Suppressor macrophage (primary cell): ENCODE data around the gene ULK2.

Experiments
- DNase-seq, 4 experiments: peaks; one replicate each; pipeline ENCODE4 v3.0.0-alpha.2; 2020 to 2022

ULK2 gene

DNA sequence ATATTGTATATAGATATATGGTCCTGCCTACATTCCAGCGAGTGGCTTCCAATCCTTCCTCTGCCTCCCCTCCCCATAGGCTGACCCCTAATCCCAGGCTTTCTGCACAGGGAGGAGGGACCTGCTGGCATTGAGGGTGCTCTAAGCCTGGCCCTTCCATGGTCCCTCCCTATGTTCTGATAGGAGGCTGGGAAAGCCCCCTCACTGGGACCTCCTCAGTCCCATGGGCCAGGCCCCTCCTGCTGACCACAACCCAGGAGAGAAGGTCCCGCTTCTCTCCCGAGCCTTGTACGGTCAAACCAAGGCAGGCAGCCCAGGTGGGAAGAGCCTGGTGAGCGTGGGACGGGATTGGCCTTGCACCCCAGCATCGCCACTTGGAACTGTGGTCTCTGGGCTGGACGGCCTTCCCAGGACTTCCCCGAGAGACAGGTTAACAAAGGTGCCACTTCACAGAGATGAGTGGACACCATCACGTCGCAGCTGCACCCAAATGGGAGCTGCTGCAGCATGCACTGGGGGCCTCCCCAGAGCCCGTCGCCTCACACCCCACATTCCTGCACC lies 120.5 kb downstream of the ULK2 start:
- DNase-seq: no peak

- DNase-seq: no peak
Observed at GRCh38 chr17:19746517-19746916, 121.2 kb downstream of the ULK2 start.

- peak; percentile 85 to 93 (median 90) for DNase-seq
Observed at GRCh38 chr17:19744922-19745757, 122.6 kb downstream of the ULK2 start.

GRCh38 chr17:19744492-19744891 lies 123.2 kb downstream of the ULK2 start:
- no peak for DNase-seq

DNA sequence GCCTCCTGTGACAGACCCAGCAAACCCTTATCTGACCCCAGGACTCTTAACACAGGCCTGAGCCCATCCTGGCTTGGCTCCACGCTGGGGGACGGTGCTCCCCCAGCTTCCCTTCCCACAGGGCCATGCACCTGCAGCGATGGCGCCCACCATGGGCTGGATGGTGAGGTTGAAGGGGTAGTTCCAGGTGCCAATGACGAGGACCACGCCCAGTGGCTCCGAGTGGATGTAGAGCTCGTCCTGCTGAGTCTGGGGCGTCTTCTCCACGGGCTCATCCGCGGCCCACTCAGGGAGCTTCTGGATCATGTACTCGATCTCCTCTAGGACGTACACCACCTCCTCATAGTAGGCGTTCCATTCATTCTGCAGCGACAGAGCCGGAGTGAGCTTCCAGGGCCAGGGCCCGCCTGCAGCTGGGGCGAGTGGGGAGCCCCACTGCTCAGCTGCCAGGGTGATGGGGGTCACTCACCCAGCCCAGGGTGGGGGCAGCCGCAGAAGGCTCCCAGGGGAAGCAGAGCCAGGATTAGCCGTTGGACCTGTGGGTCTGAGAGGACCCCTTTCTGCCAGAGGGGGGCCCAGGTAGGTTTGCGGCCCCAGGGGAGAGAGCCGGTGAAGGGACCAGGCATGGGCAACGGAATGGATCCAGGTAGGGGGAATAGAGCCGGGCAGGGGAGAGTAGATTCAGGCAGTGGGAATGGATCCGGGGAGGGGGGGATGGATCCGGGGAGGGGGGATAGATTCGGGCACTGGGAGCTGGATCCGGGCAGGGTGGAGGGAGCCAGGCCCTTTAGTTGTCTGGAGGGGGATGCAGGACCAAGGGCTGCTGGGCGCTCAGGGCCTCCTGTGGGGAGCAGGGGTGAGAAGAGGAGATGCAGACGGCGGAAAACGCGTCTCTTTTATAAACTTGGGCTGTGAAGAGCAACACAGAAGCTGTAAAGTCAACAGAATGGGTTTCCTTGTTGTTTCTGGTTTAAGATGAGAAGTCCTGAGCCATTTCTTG lies 124.3 kb downstream of the ULK2 start:
- DNase-seq: no peak

DNA sequence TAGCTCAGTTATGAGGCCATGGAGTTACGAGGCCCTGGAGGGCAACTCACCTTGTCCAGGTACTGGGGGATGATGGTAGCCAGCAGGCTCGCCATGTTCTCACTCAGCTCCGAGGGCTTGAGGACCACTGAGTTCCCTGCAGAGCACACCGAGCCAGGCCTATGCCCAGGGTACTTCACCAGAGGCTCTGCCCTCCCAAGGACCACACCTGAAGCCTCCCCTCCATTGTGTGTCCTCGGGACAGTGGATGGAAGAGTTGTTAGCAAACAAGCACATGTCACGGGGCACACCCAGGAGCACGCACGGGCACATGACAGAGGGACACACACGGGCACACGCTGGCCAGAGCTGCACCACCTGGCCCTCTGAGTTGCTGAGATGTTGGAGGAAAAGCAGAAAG lies 125.2 kb downstream of the ULK2 start:
- no peak for DNase-seq

- DNase-seq: no peak
Observed at GRCh38 chr17:19741832-19742457, 125.8 kb downstream of the ULK2 start.

GRCh38 chr17:19740933-19741332 lies 126.8 kb downstream of the ULK2 start:
- no peak for DNase-seq

DNA sequence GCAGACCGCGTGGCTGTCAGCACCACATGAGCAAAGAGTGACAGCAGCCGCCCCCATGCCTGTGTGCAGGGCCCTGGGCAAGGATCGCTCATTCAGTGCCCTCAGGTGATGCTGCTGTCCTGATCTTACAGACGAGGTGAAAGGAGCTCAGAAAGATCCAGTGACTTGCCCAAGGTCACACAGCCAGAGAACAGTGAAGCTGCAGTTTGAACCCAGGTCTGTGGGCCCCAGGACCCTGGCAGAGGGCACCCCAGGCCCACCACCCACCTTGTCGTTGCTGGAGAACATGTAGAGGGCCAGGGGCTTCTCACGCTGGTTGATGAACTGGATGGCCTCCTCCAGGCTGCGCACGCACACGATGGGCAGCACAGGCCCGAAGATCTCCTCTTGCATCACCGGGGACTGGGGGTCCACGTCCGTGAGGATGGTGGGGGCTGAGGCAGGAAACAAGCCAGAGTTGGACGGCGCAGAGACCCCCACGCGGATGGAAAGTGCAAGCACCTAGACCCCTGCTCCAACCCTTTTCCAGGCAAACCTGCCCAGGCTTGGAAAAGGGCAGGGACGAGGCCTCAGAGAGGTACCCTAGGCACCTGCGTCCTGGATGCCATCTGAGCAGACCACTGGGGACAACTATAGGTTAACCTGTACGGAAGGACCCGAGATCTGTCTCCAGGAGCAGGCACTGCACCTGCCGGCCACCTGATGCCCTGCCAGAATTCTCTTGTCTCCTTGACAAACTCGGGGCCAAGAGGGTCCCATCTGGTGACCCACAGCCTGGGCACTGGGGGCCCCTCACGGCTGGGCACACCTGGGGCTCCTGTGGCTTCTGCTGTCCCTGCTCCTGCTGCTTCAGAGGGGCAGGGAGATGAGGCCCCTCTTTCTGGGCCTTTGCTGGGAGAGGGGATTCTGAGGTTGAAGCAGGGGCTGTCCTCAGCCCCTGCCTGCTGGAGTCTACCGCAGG lies 128.2 kb downstream of the ULK2 start:
- DNase-seq: no peak

- no peak for DNase-seq
Observed at GRCh38 chr17:19738757-19739156, 129.0 kb downstream of the ULK2 start.

- no peak for DNase-seq
Observed at GRCh38 chr17:19738073-19738449, 129.7 kb downstream of the ULK2 start.

DNA sequence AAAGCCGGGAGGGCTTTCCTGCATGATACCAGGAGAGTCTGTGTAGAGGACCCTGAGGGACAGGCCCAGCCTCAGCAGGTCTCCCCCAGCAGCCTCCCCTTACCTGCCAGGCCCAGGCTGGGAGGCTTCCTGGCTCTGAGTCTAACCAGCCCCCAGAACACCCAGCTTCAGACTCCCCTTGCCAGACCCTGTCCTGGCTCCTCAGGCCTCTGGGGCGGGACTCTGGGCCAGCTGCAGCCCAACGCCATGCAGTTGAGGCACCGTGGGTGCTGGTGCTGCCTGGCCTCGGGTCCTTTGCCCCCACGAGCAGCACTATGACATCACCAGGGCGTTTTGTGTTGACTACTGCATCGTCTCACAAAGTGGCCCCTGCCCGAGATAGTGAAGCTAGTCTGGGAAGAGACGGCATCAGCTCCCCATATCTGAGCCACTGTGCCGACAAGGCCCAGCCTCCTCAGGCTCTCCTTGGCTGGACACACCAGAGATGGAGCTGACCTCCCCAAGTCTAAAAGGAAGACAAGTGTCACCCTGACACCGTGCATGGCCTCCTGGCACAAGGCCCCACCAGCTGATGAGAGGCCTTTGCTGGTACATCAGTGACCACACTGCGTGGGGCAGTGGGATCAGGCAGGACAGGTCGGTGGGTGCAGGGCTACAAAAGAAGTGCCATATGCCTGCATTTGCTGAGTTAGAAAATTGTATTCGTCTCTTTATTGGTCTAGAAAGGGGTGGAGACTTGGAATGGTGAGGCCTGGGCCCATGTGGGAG lies 130.2 kb downstream of the ULK2 start:
- no peak for DNase-seq

GRCh38 chr17:19736071-19736470 lies 131.7 kb downstream of the ULK2 start:
- DNase-seq: no peak

- DNase-seq: no peak
Observed at GRCh38 chr17:19733953-19734526, 133.7 kb downstream of the ULK2 start.

DNA sequence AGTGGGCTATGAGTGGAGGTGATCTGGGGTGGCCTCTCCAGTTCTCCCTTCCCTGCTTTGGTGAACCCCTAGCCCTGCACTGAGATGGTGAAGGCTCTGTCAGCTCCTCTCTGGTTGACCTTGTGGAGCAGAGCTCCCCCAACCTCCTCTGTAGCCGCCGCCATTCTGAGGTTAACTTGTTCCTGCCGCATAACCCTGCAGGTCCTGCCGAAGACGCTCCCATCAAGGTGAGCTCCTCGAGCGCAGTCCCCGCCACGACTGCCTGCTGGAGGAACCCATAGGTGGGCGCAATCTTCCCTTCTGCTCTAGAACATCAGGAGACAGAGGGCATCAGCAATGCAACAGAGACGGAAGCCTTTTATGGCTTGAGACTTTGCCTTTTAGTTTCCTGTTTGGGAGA lies 136.1 kb downstream of the ULK2 start:
- DNase-seq: no peak

GRCh38 chr17:19730843-19731242 lies 136.9 kb downstream of the ULK2 start:
- peak; percentile 30 to 74 (median 64) for DNase-seq

DNA sequence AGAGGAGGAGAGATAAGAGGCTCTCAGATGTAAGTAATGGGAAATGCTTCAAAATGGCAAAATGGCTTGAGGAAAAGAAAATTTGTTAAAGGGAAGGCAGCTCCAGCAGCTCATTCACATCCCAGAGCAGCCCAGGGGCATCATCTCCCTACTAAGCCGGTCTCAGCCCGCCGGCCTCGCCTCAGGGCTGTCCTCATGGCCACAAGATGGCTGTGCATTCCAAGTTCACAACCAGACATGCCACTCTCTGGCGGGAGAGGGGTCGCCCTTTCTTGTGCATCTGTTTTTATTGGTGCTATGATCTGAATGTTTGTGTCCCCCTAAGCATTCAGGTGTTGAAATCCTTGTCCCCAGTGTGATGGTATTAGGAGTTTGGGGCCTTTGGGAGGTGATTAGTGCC lies 137.8 kb downstream of the ULK2 start:
- DNase-seq: no peak

- peak; percentile 81 to 92 (median 89) for DNase-seq
Observed at GRCh38 chr17:19728084-19728495, 139.6 kb downstream of the ULK2 start.

DNA sequence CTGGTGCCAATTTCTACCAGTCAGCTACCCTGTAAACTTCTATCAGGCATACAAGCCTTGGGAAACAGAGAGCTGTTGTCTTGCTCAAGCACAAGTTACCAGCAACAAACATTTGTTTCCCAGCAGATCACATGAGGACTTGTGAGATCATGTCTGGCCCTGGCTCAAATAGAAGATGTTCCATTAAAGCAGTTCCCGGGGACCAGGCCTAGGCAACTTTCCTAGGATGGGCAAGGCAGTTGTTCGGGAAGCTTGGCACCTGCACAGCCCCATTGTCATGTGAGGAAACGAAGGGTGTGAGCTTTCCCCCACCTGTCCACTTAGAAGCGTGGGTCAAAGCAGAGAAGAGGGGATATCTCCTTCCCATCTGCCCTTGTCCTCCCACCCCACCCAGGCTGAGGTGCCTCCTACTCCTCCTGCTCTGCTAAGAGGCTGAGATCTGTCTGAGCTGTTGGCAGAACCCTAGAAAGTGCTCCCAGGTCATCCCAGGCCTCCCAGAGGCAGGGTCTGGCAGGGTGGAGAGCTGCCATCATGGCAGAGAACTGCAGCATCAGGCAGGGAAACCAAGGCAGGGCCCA lies 140.1 kb downstream of the ULK2 start:
- DNase-seq: peak; percentile 74 to 91 (median 86)
